Inferior parietal cortex (tissue), 1 donor: ENCODE results near the gene KIF25.

Source experiments
- DNase-seq: peaks from one replicate; pipeline ENCODE4 v3.0.0-alpha.2; 2016; ENCODE audit errors: extremely low spot score

KIF25 gene

GRCh38 chr6:168089186-168090063 is 92.0 kb downstream of the KIF25 start:
- no peak for DNase-seq

GRCh38 chr6:168090064-168090690 is 92.7 kb downstream of the KIF25 start:
- no peak for DNase-seq

GRCh38 chr6:168090706-168091105 is 93.2 kb downstream of the KIF25 start:
- DNase-seq, result no peak

GRCh38 chr6:168091381-168092264 is 94.2 kb downstream of the KIF25 start:
- DNase-seq, result no peak

GRCh38 chr6:168092541-168092940 is 95.1 kb downstream of the KIF25 start:
- DNase-seq, result no peak

- DNase-seq, result no peak
Observed at GRCh38 chr6:168093071-168093505, 95.6 kb downstream of the KIF25 start.

- no peak for DNase-seq
Observed at GRCh38 chr6:168093634-168094033, 96.2 kb downstream of the KIF25 start.
